A549 (cell line): ENCODE data around the gene LGR5.

Source experiments
- CTCF ChIP-seq: fragments of >200 bp; sonication (Bioruptor Twin); formaldehyde crosslinking; IDR thresholded peaks from 3 replicates; pipeline ENCODE4 v1.5.1; 2016
- HOXA7 ChIP-seq: fragments of 250-450 bp; sonication (Bioruptor Pico); IDR thresholded peaks from 2 replicates; pipeline ENCODE4 v1.5.0; 2020; ENCODE audit warnings: mild to moderate bottlenecking, moderate library complexity
- JUN ChIP-seq, 2 experiments: fragments of >200 bp; sonication (Bioruptor Twin); formaldehyde crosslinking; IDR thresholded peaks; 2 replicates in 1 of 2; 3 replicates in 1 of 2; pipeline ENCODE4 v1.6.1; 2016 to 2017
- RARB ChIP-seq: fragments of 250-450 bp; sonication (Bioruptor Pico); IDR thresholded peaks from 2 replicates; pipeline ENCODE4 v1.8.0; 2021; ENCODE audit warnings: mild to moderate bottlenecking, moderate library complexity
- USF2 ChIP-seq: fragments of 450-650 bp; IDR thresholded peaks from 2 replicates; pipeline ENCODE4 v1.6.1; 2014; ENCODE audit warnings: antibody characterized with exemption

- TF ChIP-seq CTCF (peak; percentile 82), RARB (no peak), HOXA7 (no peak), USF2 (no peak), JUN (IDR thresholded peaks at IDR 0.05) (no peak)
Observed at GRCh38 chr12:71415336-71416231, 24.0 kb upstream of the LGR5 start.
